Melanocyte of skin (primary cell): ENCODE results near the gene ENOX2. TPM values are rescaled to one million over a fixed set of nuclear protein-coding genes. Genes with fewer than 3 reads are reported as not detected.

Source experiments
- total RNA-seq, 2 donors: library from RNA; depleted of rRNA; stranded (reverse); fragments of >200 nt; gene quantifications; 2 replicates each; pipeline ENCODE4 v1.2.3, GENCODE V29; 2012

ENOX2 gene
- total RNA-seq: 10 to 100 TPM; 12.3 to 15.8 TPM

GRCh38 chrX:130902783-130903613, at the start of gene ENOX2:
Gene ENOX2 (minus strand): TSS chrX:130903209. CDS start chrX:130703216, 199,993 bp downstream.

Other genes starting within 250 kb of the ENOX2 start
- not detected for gene ARHGAP36, start 155.1 kb upstream of the ENOX2 start, total RNA-seq